ACHN (cell line): ENCODE data around the gene IL19.
"Not testable (repeated sequence)": the region's sequence is repeated elsewhere in the genome, so short reads cannot be mapped to it uniquely, and the experiment has no call there.

Experiments
- DNase-seq: peaks from one replicate; pipeline ENCODE4 v3.0.0-alpha.2; 2015
- in situ Hi-C: cut with HindIII; loops from 2 replicates; pipeline ENCODE4 v1.10.0; 2017; ENCODE audit warnings: low sequenced_read_pairs, low pct_ligation_motif_present, low pct_unique_long_range_greater_than_20kb

IL19 gene

GRCh38 chr1:206768472-206769303 is 1.9 kb upstream of the IL19 start:
- in situ Hi-C loops = no loop called here
- DNase-seq = no peak

- in situ Hi-C loops = no loop called here
- DNase-seq = no peak
Observed at GRCh38 chr1:206769304-206769731, 1.3 kb upstream of the IL19 start.

- DNase-seq = no peak
- in situ Hi-C loops = no loop called here
Observed at GRCh38 chr1:206771338-206771692, 742 bp downstream of the IL19 start.

GRCh38 chr1:206772243-206772937 is 1.8 kb downstream of the IL19 start, which contains the start of gene IL10:
IL10 (minus strand) TSS chr1:206772494; CDS start chr1:206772435, 59 bp downstream.
- in situ Hi-C loops = no loop called here
- DNase-seq = no peak

GRCh38 chr1:206774093-206774492 is 3.5 kb downstream of the IL19 start:
- DNase-seq = no peak
- in situ Hi-C loops = no loop called here

GRCh38 chr1:206776229-206776628 is 5.7 kb downstream of the IL19 start:
- in situ Hi-C loops = no loop called here
- no peak for DNase-seq

GRCh38 chr1:206778031-206778430 is 7.5 kb downstream of the IL19 start:
- DNase-seq = no peak
- in situ Hi-C loops = no loop called here

- DNase-seq, in situ Hi-C loops: not testable (repeated sequence)
Observed at GRCh38 chr1:206778911-206779310, 8.3 kb downstream of the IL19 start.

- in situ Hi-C loops = no loop called here
- no peak for DNase-seq
Observed at GRCh38 chr1:206779638-206780037, 9.1 kb downstream of the IL19 start.

- in situ Hi-C loops = no loop called here
- DNase-seq = no peak
Observed at GRCh38 chr1:206782448-206782847, 11.9 kb downstream of the IL19 start.

- no peak for DNase-seq
- in situ Hi-C loops = no loop called here
Observed at GRCh38 chr1:206783506-206783905, 12.9 kb downstream of the IL19 start.

- in situ Hi-C loops = no loop called here
Observed at GRCh38 chr1:206784471-206784903, 13.9 kb downstream of the IL19 start.

GRCh38 chr1:206785182-206785765 is 14.7 kb downstream of the IL19 start:
- no peak for DNase-seq
- in situ Hi-C loops = no loop called here

More at GRCh38 chr1:206784471-206784903, 13.9 kb downstream of the IL19 start:
- no peak for DNase-seq

GRCh38 chr1:206786212-206786886 is 15.8 kb downstream of the IL19 start:
- DNase-seq = no peak
- in situ Hi-C loops = no loop called here

- no peak for DNase-seq
- in situ Hi-C loops = no loop called here
Observed at GRCh38 chr1:206787891-206788290, 17.3 kb downstream of the IL19 start.

- DNase-seq = no peak
- in situ Hi-C loops = no loop called here
Observed at GRCh38 chr1:206788487-206789050, 18.0 kb downstream of the IL19 start.

- in situ Hi-C loops = no loop called here
Observed at GRCh38 chr1:206790502-206791250, 20.1 kb downstream of the IL19 start.

More at GRCh38 chr1:206790502-206791250, 20.1 kb downstream of the IL19 start:
- no peak for DNase-seq
